ENCODE results near the gene RNF217.
"Not testable (repeated sequence)": the region's sequence is repeated elsewhere in the genome, so short reads cannot be mapped to it uniquely, and the experiment has no call there.

The RNF217 gene

DNA sequence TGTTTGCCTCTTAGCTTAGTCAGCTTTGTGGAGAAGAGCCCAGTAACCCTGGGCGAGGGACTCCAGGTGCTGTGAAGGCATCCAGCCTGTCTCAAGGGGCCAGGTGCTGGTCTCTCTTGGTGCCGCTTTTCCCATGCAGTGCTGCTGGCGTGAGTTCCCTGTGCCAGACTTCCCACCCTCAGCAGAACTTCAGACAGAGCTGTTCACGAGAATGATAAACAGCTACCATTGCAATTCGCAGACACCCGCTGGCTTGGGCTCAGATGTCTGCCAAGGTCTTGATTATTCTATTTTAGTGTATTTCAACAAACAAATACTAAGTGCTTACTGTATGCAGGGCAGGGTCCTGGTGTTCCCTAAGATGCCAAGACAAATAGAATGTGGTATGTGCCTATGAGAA, 57.7 kb downstream of the RNF217 start:
- no peak for DNase-seq (ENCODE audit: low spot score)
- TF ChIP-seq CTCF (IDR thresholded peaks at IDR 0.05; ENCODE audit: extremely low read depth, missing control alignments) = no peak

DNA sequence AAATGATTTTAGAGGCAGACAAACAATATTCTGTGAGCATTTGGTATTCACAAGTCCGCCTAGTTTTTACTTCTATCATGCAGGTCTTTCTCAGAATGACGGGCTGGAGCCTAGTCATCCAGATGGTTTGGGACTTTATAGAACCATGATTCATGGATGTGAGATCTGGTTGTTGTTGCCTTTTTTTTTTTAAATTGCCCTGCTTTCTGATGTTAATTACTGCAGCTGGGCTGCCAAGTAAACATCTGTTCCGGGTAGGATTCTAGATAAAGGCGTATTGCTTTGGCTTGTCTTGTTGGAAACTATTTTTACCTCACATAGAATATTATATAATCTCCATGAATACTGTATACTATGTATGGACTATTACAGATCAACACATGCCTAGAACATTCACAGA, 58.1 kb downstream of the RNF217 start:
- no peak for DNase-seq (ENCODE audit: low spot score)
- TF ChIP-seq CTCF (IDR thresholded peaks at IDR 0.05; ENCODE audit: extremely low read depth, missing control alignments) = no peak

GRCh38 chr6:125022391-125022989, 60.3 kb downstream of the RNF217 start:
- DNase-seq (ENCODE audit: low spot score) = no peak
- TF ChIP-seq CTCF (IDR thresholded peaks at IDR 0.05; ENCODE audit: extremely low read depth, missing control alignments) = no peak

GRCh38 chr6:125025164-125025854, 63.1 kb downstream of the RNF217 start:
- DNase-seq (ENCODE audit: low spot score) = no peak
- TF ChIP-seq CTCF (IDR thresholded peaks at IDR 0.05; ENCODE audit: extremely low read depth, missing control alignments) = no peak

GRCh38 chr6:125027287-125027686, 65.0 kb downstream of the RNF217 start:
- no peak for DNase-seq (ENCODE audit: low spot score)
- no peak for TF ChIP-seq CTCF (IDR thresholded peaks at IDR 0.05; ENCODE audit: extremely low read depth, missing control alignments)

GRCh38 chr6:125030969-125031368, 68.7 kb downstream of the RNF217 start:
- no peak for DNase-seq (ENCODE audit: low spot score)
- no peak for TF ChIP-seq CTCF (IDR thresholded peaks at IDR 0.05; ENCODE audit: extremely low read depth, missing control alignments)

- DNase-seq (ENCODE audit: low spot score) = no peak
- TF ChIP-seq CTCF (IDR thresholded peaks at IDR 0.05; ENCODE audit: extremely low read depth, missing control alignments) = no peak
Observed at GRCh38 chr6:125031385-125031784, 69.1 kb downstream of the RNF217 start.

DNA sequence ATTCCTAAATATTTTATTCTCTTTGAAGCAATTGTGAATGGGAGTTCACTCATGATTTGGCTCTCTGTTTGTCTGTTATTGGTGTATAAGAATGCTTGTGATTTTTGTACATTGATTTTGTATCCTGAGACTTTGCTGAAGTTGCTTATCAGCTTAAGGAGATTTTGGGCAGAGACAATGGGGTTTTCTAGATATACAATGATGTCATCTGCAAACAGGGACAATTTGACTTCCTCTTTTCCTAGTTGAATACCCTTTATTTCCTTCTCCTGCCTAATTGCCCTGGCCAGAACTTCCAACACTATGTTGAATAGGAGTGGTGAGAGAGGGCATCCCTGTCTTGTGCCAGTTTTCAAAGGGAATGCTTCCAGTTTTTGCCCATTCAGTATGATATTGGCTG, 72.7 kb downstream of the RNF217 start:
- not testable (repeated sequence) for DNase-seq (ENCODE audit: low spot score)

DNA sequence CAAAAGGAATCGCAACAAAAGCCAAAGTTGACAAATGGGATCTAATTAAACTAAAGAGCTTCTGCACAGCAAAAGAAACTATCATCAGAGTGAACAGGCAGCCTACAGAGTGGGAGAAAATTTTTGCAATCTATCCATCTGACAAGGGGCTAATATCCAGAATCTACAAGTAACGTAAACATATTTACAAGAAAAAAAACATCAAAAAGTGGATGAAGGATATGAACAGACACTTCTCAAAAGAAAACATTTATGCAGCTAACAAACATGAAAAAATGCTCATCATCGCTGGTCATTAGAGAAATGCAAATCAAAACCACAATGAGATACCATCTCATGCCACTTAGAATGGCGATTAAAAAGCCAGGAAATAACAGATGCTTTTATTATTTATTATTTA, 74.2 kb downstream of the RNF217 start:
- not testable (repeated sequence) for DNase-seq (ENCODE audit: low spot score)
